Thyroid gland (tissue), 4 donors: Measurements from ENCODE around the gene MAFG. TPM values are rescaled to one million over a fixed set of nuclear protein-coding genes. Genes with fewer than 3 reads are reported as not detected.

ENCODE experiments used
- DNase-seq, 2 donors: peaks; one replicate each; pipeline ENCODE4 v3.0.0-alpha.2; 2019
- H3K27ac ChIP-seq, 3 donors: fragments of 200-600 bp; sonication (generic); 1 replicate in 2 of 3; 2 replicates in 1 of 3; pipeline ENCODE4 v1.5.1; 2016 to 2019; ENCODE audit warnings: mild to moderate bottlenecking in 1 of 3, moderate library complexity in 1 of 3
- H3K27me3 ChIP-seq: fragments of 200-600 bp; sonication (generic); one replicate; pipeline ENCODE4 v1.5.1; 2019
- H3K36me3 ChIP-seq, 2 donors: fragments of 200-600 bp; sonication (generic); one replicate each; pipeline ENCODE4 v1.5.1; 2016 to 2019
- H3K4me1 ChIP-seq, 2 donors: fragments of 200-600 bp; sonication (generic); one replicate each; pipeline ENCODE4 v1.5.1; 2017 to 2019
- H3K4me3 ChIP-seq, 3 donors: fragments of 200-600 bp; sonication (generic); replicated peaks in 1 of 3; 1 replicate in 2 of 3; 2 replicates in 1 of 3; pipeline ENCODE4 v1.5.1; 2016; ENCODE audit warnings: mild to moderate bottlenecking in 1 of 3
- H3K9me3 ChIP-seq: fragments of 200-600 bp; sonication (generic); one replicate; pipeline ENCODE4 v1.5.1; 2017
- CTCF ChIP-seq, 6 experiments: fragments of 200-600 bp in 3 of 6; fragments of 450-650 bp in 3 of 6; sonication (generic) in 3 of 6; IDR thresholded peaks; one replicate each; pipeline ENCODE4 v1.5.1; 2016 to 2019; ENCODE audit warnings: antibody characterized with exemption in 6 of 6, mild to moderate bottlenecking in 2 of 6, inconsistent platforms in 1 of 6, moderate library complexity in 1 of 6
- POLR2A ChIP-seq, 2 donors: fragments of 450-650 bp; IDR thresholded peaks; one replicate each; pipeline ENCODE4 v1.6.1; 2017; ENCODE audit warnings: antibody characterized with exemption in 2 of 2, mild to moderate bottlenecking in 2 of 2, moderate library complexity in 1 of 2
- WGBS, 2 donors: methylation state at CpG; one replicate each; pipeline ENCODE4 v1.1.5; 2017; 5-methylcytosine and 5-hydroxymethylcytosine counted together
- intact Hi-C: fragments of 100-400 bp; cut with DNase I; formaldehyde crosslinking; loops from one replicate; pipeline ENCODE4 v1.15.1; 2023
- total RNA-seq, 4 donors: library from RNA; depleted of rRNA; stranded (reverse); fragments of >200 nt; gene quantifications; one replicate each; pipeline ENCODE4 v1.2.3, GENCODE V29; 2016

Gene MAFG
- total RNA-seq, 4 donors from 2014 or later = 28.2 to 51.8 (median 36.4) TPM

GRCh38 chr17:81885454-81885853 lies 42.1 kb downstream of the MAFG start:
- 86 to 88% methylated on average over 10 of the region's 10 CpGs for WGBS, 2 donors
- no peak overlapping the region for H3K27ac ChIP-seq
- peaks cover 23 to 31% of the 10 kb centered on the region in 2 donors for H3K36me3 ChIP-seq
- no peaks in the 10 kb centered on the region for H3K9me3 ChIP-seq
- no peak for TF ChIP-seq CTCF (IDR thresholded peaks at IDR 0.05)
- TF ChIP-seq POLR2A (IDR thresholded peaks at IDR 0.05) = no peak
- H3K27me3 ChIP-seq = no peaks in the 10 kb centered on the region
- intact Hi-C loops = no loop called here
- H3K4me1 ChIP-seq = peaks cover 4 to 26% of the 10 kb centered on the region in 2 donors
- DNase-seq = no peak
- H3K4me3 ChIP-seq = no peak overlapping the region

- H3K4me3 ChIP-seq = no peak overlapping the region
- no peak for TF ChIP-seq POLR2A (IDR thresholded peaks at IDR 0.05)
- no peak for TF ChIP-seq CTCF (IDR thresholded peaks at IDR 0.05)
- WGBS, 2 donors = 95 to 96% methylated on average over 4 to 5 of the region's 5 CpGs
- no peaks in the 10 kb centered on the region for H3K27me3 ChIP-seq
- peaks cover 23 to 31% of the 10 kb centered on the region in 2 donors for H3K36me3 ChIP-seq
- DNase-seq = no peak
- no peaks in the 10 kb centered on the region for H3K9me3 ChIP-seq
- H3K27ac ChIP-seq = no peak overlapping the region
- intact Hi-C loops = no loop called here
- peaks cover 0 to 21% of the 10 kb centered on the region in 2 donors for H3K4me1 ChIP-seq
Observed at GRCh38 chr17:81884968-81885367, 42.6 kb downstream of the MAFG start.

- H3K27me3 ChIP-seq = no peaks in the 10 kb centered on the region
- H3K27ac ChIP-seq = no peak overlapping the region
- intact Hi-C loops = no loop called here
- no peak overlapping the region for H3K4me3 ChIP-seq
- peaks cover 0 to 16% of the 10 kb centered on the region in 2 donors for H3K4me1 ChIP-seq
- TF ChIP-seq CTCF (IDR thresholded peaks at IDR 0.05) (no peak), POLR2A (IDR thresholded peaks at IDR 0.05) (no peak)
- peaks cover 23 to 28% of the 10 kb centered on the region in 2 donors for H3K36me3 ChIP-seq
- WGBS, 2 donors = 71 to 79% methylated on average over 8 to 11 of the region's 11 CpGs
- H3K9me3 ChIP-seq = no peaks in the 10 kb centered on the region
- no peak for DNase-seq
Observed at GRCh38 chr17:81884520-81884919, 43.0 kb downstream of the MAFG start.

GRCh38 chr17:81879121-81879520 lies 48.4 kb downstream of the MAFG start:
- H3K4me3 ChIP-seq = no peak overlapping the region
- no peak for DNase-seq
- H3K4me1 ChIP-seq = no peaks in the 10 kb centered on the region
- no peaks in the 10 kb centered on the region for H3K9me3 ChIP-seq
- 85 to 92% methylated on average over 5 of the region's 5 CpGs for WGBS, 2 donors
- H3K27ac ChIP-seq = no peak overlapping the region
- TF ChIP-seq CTCF (IDR thresholded peaks at IDR 0.05) (no peak), POLR2A (IDR thresholded peaks at IDR 0.05) (no peak)
- H3K36me3 ChIP-seq = no peaks in the 10 kb centered on the region
- H3K27me3 ChIP-seq = no peaks in the 10 kb centered on the region
- intact Hi-C loops = no loop called here

- no peaks in the 10 kb centered on the region for H3K4me1 ChIP-seq
- no peaks in the 10 kb centered on the region for H3K27me3 ChIP-seq
- TF ChIP-seq POLR2A (IDR thresholded peaks at IDR 0.05) (no peak), CTCF (IDR thresholded peaks at IDR 0.05) (no peak)
- no peak overlapping the region for H3K4me3 ChIP-seq
- H3K36me3 ChIP-seq = no peaks in the 10 kb centered on the region
- H3K9me3 ChIP-seq = no peaks in the 10 kb centered on the region
- DNase-seq = no peak
- H3K27ac ChIP-seq = no peak overlapping the region
- intact Hi-C loops = no loop called here
- 96 to 97% methylated on average over 3 of the region's 3 CpGs for WGBS, 2 donors
Observed at GRCh38 chr17:81878294-81878693, 49.2 kb downstream of the MAFG start.
